ENCODE results near the gene ZSCAN30.
"Not testable (repeated sequence)": the region's sequence is repeated elsewhere in the genome, so short reads cannot be mapped to it uniquely, and the experiment has no call there.

Gene ZSCAN30

GRCh38 chr18:35239314-35239713 lies 50.7 kb downstream of the ZSCAN30 start:
- H3K4me1 ChIP-seq (ENCODE audit: control insufficient read depth, insufficient read depth, low read length) = no peaks in the 10 kb centered on the region
- no peaks in the 10 kb centered on the region for H3K9me3 ChIP-seq (ENCODE audit: control insufficient read depth, insufficient read depth, low read length)
- no peak overlapping the region for H3K4me3 ChIP-seq (ENCODE audit: low read length)
- H3K27me3 ChIP-seq (ENCODE audit: control insufficient read depth, insufficient read depth, low read length) = no peaks in the 10 kb centered on the region
- no peak overlapping the region for H3K27ac ChIP-seq (ENCODE audit: low read length)
- H3K36me3 ChIP-seq (ENCODE audit: control insufficient read depth, insufficient read depth, low read length) = peaks cover 9% of the 10 kb centered on the region; the same call in 1 of the 2 replicates
- no CpG with 5 or more reads among the region's 1 CpG for WGBS (ENCODE audit: insufficient coverage, insufficient read length)
- DNase-seq (ENCODE audit: low read depth, low spot score) = no peak

DNA sequence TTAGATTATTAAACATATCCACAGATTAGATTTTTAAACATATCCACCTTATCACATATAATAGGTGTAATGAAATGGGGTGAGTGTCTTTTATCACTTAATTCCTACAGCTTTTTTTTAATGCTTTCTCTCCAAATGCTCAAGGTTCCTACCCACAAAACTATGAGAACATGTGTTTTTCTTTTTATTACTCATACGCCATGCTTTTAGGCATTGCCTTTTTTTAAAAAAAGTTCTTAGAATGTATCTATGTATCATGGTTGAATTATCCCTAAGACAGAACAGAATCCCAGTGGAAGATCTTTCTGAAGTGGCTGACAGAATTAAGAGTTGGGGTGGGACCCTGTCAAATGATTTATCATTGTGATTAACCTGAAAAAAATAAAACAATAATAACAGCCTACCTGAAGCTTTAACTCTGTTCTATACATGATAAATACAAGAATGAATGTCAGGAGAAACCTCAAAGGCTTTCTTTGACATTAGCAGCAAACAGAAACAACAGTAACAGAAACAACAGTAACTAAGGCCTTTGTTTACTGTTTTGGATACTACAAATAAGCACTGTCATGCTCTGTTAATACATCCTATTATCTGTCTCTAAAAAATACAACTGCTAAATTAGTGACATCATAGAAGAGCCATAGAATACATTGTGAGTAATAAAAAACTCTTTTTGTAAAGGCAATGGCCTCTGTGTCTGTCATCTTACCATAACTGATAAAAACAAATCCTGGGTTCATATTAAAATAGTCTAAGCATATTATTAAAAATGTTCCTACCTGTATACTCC lies 53.3 kb downstream of the ZSCAN30 start:
- WGBS (ENCODE audit: insufficient coverage, insufficient read length) = no CpG with 5 or more reads among the region's 1 CpG
- H3K4me1 ChIP-seq (ENCODE audit: control insufficient read depth, insufficient read depth, low read length) = no peaks in the 10 kb centered on the region
- H3K9me3 ChIP-seq (ENCODE audit: control insufficient read depth, insufficient read depth, low read length) = no peaks in the 10 kb centered on the region
- no peak overlapping the region for H3K4me3 ChIP-seq (ENCODE audit: low read length)
- no peaks in the 10 kb centered on the region for H3K36me3 ChIP-seq (ENCODE audit: control insufficient read depth, insufficient read depth, low read length)
- no peaks in the 10 kb centered on the region for H3K27me3 ChIP-seq (ENCODE audit: control insufficient read depth, insufficient read depth, low read length)
- no peak overlapping the region for H3K27ac ChIP-seq (ENCODE audit: low read length)
- DNase-seq (ENCODE audit: low read depth, low spot score) = no peak

- Histone ChIP-seq H3K36me3 (ENCODE audit: control insufficient read depth, insufficient read depth, low read length) (no peaks in the 10 kb centered on the region), H3K27ac (ENCODE audit: low read length) (no peak overlapping the region), H3K4me3 (ENCODE audit: low read length) (no peak overlapping the region), H3K9me3 (ENCODE audit: control insufficient read depth, insufficient read depth, low read length) (no peaks in the 10 kb centered on the region), H3K27me3 (ENCODE audit: control insufficient read depth, insufficient read depth, low read length) (no peaks in the 10 kb centered on the region), H3K4me1 (ENCODE audit: control insufficient read depth, insufficient read depth, low read length) (no peaks in the 10 kb centered on the region)
- DNase-seq (ENCODE audit: low read depth, low spot score) = peak; percentile 81
- no CpG with 5 or more reads among the region's 6 CpGs for WGBS (ENCODE audit: insufficient coverage, insufficient read length)
Observed at GRCh38 chr18:35231052-35231451, 59.0 kb downstream of the ZSCAN30 start.

GRCh38 chr18:35227254-35227653 lies 62.8 kb downstream of the ZSCAN30 start:
- Histone ChIP-seq H3K27ac (ENCODE audit: low read length) (no peak overlapping the region), H3K27me3 (ENCODE audit: control insufficient read depth, insufficient read depth, low read length) (no peaks in the 10 kb centered on the region), H3K36me3 (ENCODE audit: control insufficient read depth, insufficient read depth, low read length) (no peaks in the 10 kb centered on the region), H3K4me1 (ENCODE audit: control insufficient read depth, insufficient read depth, low read length) (no peaks in the 10 kb centered on the region), H3K9me3 (ENCODE audit: control insufficient read depth, insufficient read depth, low read length) (no peaks in the 10 kb centered on the region), H3K4me3 (ENCODE audit: low read length) (no peak overlapping the region)
- DNase-seq (ENCODE audit: low read depth, low spot score) = no peak
- no CpG with 5 or more reads among the region's 1 CpG for WGBS (ENCODE audit: insufficient coverage, insufficient read length)

- WGBS (ENCODE audit: insufficient coverage, insufficient read length) = no CpG with 5 or more reads among the region's 3 CpGs
- H3K9me3 ChIP-seq (ENCODE audit: control insufficient read depth, insufficient read depth, low read length) = no peaks in the 10 kb centered on the region
Observed at GRCh38 chr18:35223797-35224196, 66.2 kb downstream of the ZSCAN30 start.

DNA sequence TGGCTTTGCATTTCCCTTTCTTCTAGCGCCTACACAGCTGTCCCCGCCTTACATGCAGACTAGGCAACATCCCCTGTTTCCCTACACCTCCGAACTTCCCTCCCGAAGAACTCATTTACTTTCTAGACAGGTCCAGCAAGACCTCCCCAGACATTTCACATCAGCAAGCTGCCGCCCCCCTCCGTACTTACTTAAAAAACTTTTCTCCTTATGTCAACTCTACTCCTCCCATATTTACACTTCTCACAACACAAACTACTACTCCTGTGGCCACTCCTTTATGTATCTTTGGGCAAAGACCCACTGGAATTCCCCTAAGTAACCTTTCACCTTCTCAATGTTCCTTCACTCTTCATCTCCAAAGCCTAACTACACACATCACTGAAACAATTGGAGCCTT lies 69.6 kb downstream of the ZSCAN30 start:
- H3K27me3 ChIP-seq (ENCODE audit: control insufficient read depth, insufficient read depth, low read length) = no peaks in the 10 kb centered on the region
- no peak overlapping the region for H3K27ac ChIP-seq (ENCODE audit: low read length)
- no peaks in the 10 kb centered on the region for H3K36me3 ChIP-seq (ENCODE audit: control insufficient read depth, insufficient read depth, low read length)
- no peak for DNase-seq (ENCODE audit: low read depth, low spot score)
- no peak overlapping the region for H3K4me3 ChIP-seq (ENCODE audit: low read length)
- no peaks in the 10 kb centered on the region for H3K9me3 ChIP-seq (ENCODE audit: control insufficient read depth, insufficient read depth, low read length)
- WGBS (ENCODE audit: insufficient coverage, insufficient read length) = no CpG with 5 or more reads among the region's 6 CpGs
- H3K4me1 ChIP-seq (ENCODE audit: control insufficient read depth, insufficient read depth, low read length) = no peaks in the 10 kb centered on the region

More at GRCh38 chr18:35223797-35224196, 66.2 kb downstream of the ZSCAN30 start:
- no peak overlapping the region for H3K27ac ChIP-seq (ENCODE audit: low read length)
- H3K36me3 ChIP-seq (ENCODE audit: control insufficient read depth, insufficient read depth, low read length) = no peaks in the 10 kb centered on the region
- H3K4me3 ChIP-seq (ENCODE audit: low read length) = no peak overlapping the region
- H3K27me3 ChIP-seq (ENCODE audit: control insufficient read depth, insufficient read depth, low read length) = no peaks in the 10 kb centered on the region
- H3K4me1 ChIP-seq (ENCODE audit: control insufficient read depth, insufficient read depth, low read length) = no peaks in the 10 kb centered on the region
- no peak for DNase-seq (ENCODE audit: low read depth, low spot score)

DNA sequence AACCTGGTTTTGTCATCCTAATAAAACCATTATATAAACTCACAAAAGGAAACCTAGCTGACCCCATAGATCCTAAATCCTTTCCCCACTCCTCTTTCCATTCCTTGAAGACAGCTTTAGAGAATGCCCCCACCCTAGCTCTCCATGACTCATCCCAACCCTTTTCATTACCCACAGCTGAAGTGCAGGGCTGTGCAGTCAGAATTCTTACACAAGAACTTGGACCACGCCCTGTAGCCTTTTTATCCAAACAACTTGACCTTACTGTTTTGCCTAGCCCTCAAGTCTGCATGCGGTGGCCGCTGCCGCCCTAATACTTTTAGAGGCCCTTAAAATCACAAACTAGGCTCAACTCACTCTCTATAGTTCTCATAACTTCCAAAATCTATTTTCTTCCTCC lies 70.7 kb downstream of the ZSCAN30 start:
- H3K4me3 ChIP-seq (ENCODE audit: low read length); DNase-seq (ENCODE audit: low read depth, low spot score); H3K9me3 ChIP-seq (ENCODE audit: control insufficient read depth, insufficient read depth, low read length); H3K27ac ChIP-seq (ENCODE audit: low read length); H3K27me3 ChIP-seq (ENCODE audit: control insufficient read depth, insufficient read depth, low read length); H3K36me3 ChIP-seq (ENCODE audit: control insufficient read depth, insufficient read depth, low read length); H3K4me1 ChIP-seq (ENCODE audit: control insufficient read depth, insufficient read depth, low read length): not testable (repeated sequence)
- no CpG with 5 or more reads among the region's 4 CpGs for whole genome bisulfite sequencing (ENCODE audit: insufficient coverage, insufficient read length)

GRCh38 chr18:35216611-35217010 lies 73.4 kb downstream of the ZSCAN30 start:
- not testable (repeated sequence) for H3K9me3 ChIP-seq (ENCODE audit: control insufficient read depth, insufficient read depth, low read length); H3K27me3 ChIP-seq (ENCODE audit: control insufficient read depth, insufficient read depth, low read length); H3K36me3 ChIP-seq (ENCODE audit: control insufficient read depth, insufficient read depth, low read length); H3K4me3 ChIP-seq (ENCODE audit: low read length); H3K27ac ChIP-seq (ENCODE audit: low read length); DNase-seq (ENCODE audit: low read depth, low spot score); H3K4me1 ChIP-seq (ENCODE audit: control insufficient read depth, insufficient read depth, low read length)
- WGBS (ENCODE audit: insufficient coverage, insufficient read length) = no CpG with 5 or more reads among the region's 10 CpGs

DNA sequence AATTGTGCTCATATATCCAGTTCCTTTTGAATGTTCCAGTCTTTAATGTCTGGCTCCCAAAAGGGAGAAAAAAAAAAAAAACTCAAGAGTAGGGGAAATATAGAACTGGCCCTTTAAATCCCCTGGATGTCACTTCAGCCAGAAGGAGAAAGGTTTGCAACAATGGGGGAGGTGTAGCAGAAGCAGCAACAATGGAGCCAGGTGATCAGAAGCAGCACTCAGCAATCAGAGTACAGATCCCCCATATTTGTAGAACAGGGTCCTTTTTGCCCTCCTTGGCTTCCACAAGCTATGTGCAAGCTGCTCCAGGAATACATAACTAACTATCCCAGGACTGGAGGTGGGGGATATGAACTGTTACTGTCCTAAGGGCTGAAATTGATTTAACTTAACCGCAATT lies 75.0 kb downstream of the ZSCAN30 start:
- Histone ChIP-seq H3K9me3 (ENCODE audit: control insufficient read depth, insufficient read depth, low read length) (no peaks in the 10 kb centered on the region), H3K27ac (ENCODE audit: low read length) (no peak overlapping the region), H3K4me1 (ENCODE audit: control insufficient read depth, insufficient read depth, low read length) (peaks cover 1% of the 10 kb centered on the region; the same call in 1 of the 2 replicates), H3K4me3 (ENCODE audit: low read length) (no peak overlapping the region), H3K36me3 (ENCODE audit: control insufficient read depth, insufficient read depth, low read length) (no peaks in the 10 kb centered on the region), H3K27me3 (ENCODE audit: control insufficient read depth, insufficient read depth, low read length) (no peaks in the 10 kb centered on the region)
- DNase-seq (ENCODE audit: low read depth, low spot score) = no peak
- WGBS (ENCODE audit: insufficient coverage, insufficient read length) = no CpG with 5 or more reads among the region's 1 CpG

- not testable (repeated sequence) for H3K27me3 ChIP-seq (ENCODE audit: control insufficient read depth, insufficient read depth, low read length); H3K9me3 ChIP-seq (ENCODE audit: control insufficient read depth, insufficient read depth, low read length); H3K36me3 ChIP-seq (ENCODE audit: control insufficient read depth, insufficient read depth, low read length); H3K4me3 ChIP-seq (ENCODE audit: low read length); H3K27ac ChIP-seq (ENCODE audit: low read length); DNase-seq (ENCODE audit: low read depth, low spot score); H3K4me1 ChIP-seq (ENCODE audit: control insufficient read depth, insufficient read depth, low read length)
- no CpG with 5 or more reads among the region's 30 CpGs for WGBS (ENCODE audit: insufficient coverage, insufficient read length)
Observed at GRCh38 chr18:35205746-35206458, 84.1 kb downstream of the ZSCAN30 start.
